T-helper 1 cell treated with Interleukin-12 subunit alpha and Interleukin-12 subunit beta and Interleukin-4 antibody, amounts not matched to agents 30 ng/mL and 1 ng/mL, for 36 hours (primary cell): ENCODE results near the gene SLC25A29. TPM values are rescaled to one million over a fixed set of nuclear protein-coding genes. Genes with fewer than 3 reads are reported as not detected.

ENCODE experiments used
- intact Hi-C: fragments of 100-400 bp; cut with micrococcal nuclease; formaldehyde crosslinking; loops from one replicate; pipeline ENCODE4 v1.15.1; 2024
- total RNA-seq: library from RNA; stranded (reverse); gene quantifications from 2 replicates; pipeline ENCODE4 v1.2.3, GENCODE V29; 2022

Gene SLC25A29
- total RNA-seq, 1 donor from 2014 or later = 13.2 TPM

- intact Hi-C loops = loop anchor here (2.0 to 5.0 kb wide), 2 partner anchors 20 to 269 kb away; no protein-coding TSS in a partner anchor
Observed at GRCh38 chr14:100241279-100241678, 65.0 kb downstream of the SLC25A29 start.

Other genes starting within 250 kb of the SLC25A29 start
- gene EVL, start 241.0 kb downstream of the SLC25A29 start, total RNA-seq = 1,155 and 1,194 TPM in 2 replicates
- gene DEGS2, start 146.8 kb downstream of the SLC25A29 start, total RNA-seq = not detected in 2 replicates
- 101 TPM in 2 replicates for gene YY1, start 67.3 kb downstream of the SLC25A29 start, total RNA-seq
- gene SLC25A47, start 16.9 kb upstream of the SLC25A29 start, total RNA-seq = not detected in 2 replicates
- 10.4 and 12.1 TPM in 2 replicates for gene WDR25, start 70.0 kb upstream of the SLC25A29 start, total RNA-seq